Measurements from ENCODE around the gene FAM200B.
A peak's percentile ranks its signal among the peaks of the same experiment; 100 is the strongest.
"Not testable (repeated sequence)": the region's sequence is repeated elsewhere in the genome, so short reads cannot be mapped to it uniquely, and the experiment has no call there.

The FAM200B gene

GRCh38 chr4:15696866-15697265 lies 15.2 kb downstream of the FAM200B start:
- no peak for DNase-seq

DNA sequence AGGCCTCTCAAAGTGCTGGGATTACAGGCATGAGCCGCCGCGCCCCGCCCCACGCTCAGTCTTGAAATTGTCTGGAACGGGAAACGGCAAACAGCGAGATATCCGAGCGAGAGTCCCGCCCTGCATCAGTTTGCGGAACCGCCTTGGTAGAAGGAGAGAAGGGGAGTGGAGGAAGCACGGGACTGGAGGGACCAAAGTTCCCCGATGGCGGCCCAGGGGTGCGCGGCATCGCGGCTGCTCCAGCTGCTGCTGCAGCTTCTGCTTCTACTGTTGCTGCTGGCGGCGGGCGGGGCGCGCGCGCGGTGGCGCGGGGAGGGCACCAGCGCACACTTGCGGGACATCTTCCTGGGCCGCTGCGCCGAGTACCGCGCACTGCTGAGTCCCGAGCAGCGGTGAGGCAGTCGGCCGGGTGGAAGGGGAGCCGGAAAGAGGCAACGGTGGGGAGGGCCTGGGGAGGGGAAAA lies 21.3 kb downstream of the FAM200B start, which contains the start of gene BST1:
Gene BST1, plus strand, starts transcription at position 125 of the 463 bp plus-strand sequence. Its CDS starts 80 bp downstream, at position 205.
- DNase-seq: no peak

DNA sequence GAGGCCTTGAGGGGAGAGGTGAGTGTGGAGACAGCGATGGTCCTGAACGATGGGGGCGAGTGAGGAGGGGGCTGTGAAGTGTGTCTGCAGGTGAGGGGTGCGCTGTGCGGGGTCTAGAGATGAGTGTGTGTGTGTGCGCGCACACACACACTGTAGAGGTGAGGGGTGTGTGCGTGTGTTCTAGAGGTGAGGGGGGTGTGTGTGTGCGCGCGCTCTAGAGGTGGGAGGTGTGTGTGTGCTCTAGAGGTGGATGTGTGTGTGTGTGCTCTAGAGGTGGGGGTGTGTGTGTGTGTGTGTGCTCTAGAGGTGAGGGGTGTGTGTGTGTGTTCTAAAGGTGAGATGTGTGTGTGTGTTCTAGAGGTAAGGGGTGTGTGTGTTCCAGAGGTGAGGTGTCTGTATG lies 21.8 kb downstream of the FAM200B start:
- DNase-seq: no peak

DNA sequence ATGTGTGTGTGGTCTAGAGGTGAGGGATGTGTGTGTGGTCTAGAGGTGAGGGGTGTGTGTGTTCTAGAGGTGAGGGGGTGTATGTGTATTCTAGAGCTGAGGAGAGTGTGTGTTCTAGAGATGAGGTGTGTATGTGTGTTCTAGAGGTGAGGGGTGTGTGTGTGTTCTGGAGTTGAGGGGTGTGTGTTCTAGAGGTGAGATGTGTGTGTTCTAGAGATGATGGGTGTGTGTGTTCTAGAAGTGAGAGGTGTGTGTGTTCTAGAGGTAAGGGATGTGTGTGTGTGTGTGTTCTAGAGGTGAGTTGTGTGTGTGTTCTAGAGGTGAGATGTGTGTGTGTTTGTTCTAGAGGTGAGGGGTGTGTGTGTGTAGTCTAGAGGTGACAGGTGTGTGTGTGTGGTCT lies 22.5 kb downstream of the FAM200B start:
- DNase-seq: no peak

- DNase-seq: no peak
Observed at GRCh38 chr4:15706646-15707362, 25.2 kb downstream of the FAM200B start.

DNA sequence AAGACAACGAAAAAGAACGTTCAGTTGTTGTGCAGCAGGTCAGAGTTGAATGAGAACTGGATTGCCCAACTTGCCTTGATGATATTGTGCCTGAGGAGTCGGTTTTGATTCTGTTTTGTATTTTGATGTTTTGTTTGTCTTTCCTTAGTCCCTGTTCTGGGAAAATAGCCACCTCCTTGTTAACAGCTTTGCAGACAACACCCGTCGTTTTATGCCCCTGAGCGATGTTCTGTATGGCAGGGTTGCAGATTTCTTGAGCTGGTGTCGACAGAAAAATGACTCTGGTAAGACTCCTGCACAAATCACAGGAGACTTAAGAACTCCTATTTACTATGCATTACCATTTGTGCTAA lies 25.7 kb downstream of the FAM200B start:
- no peak for DNase-seq

DNA sequence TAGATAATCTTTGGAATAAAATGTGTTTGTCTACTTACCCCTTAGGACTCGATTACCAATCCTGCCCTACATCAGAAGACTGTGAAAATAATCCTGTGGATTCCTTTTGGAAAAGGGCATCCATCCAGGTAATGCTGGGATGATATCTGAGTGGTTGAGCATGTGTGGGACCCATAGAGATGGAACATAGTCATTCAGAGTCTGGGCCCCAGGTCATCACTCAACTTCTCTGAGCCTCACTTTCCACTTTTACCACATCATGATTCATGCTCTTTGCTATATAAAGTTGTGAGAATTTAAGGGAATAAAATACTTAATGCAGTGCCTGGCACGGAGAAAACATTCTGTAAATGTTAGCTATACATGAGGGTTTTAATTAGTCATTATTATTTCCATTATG lies 30.1 kb downstream of the FAM200B start:
- no peak for DNase-seq

GRCh38 chr4:15712214-15712613 lies 30.6 kb downstream of the FAM200B start:
- no peak for DNase-seq

DNA sequence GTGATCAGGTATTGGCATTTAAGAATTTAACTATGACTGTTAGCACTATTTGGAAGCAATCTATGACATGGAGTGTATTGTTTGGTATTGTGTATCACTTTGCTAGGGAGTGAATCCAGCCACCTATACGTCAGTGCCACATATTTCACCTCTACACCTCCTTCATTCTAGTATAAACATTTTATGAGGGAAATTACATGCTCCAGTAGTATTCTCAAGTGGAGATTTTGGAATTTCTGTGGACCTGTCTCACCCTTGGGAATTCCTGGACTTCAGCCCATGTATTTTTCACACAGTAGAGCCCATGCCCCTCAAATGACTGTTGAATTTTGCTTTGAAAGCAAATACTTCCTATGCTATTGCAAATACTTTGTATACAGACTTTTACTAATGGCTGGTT lies 32.5 kb downstream of the FAM200B start:
- DNase-seq: no peak

DNA sequence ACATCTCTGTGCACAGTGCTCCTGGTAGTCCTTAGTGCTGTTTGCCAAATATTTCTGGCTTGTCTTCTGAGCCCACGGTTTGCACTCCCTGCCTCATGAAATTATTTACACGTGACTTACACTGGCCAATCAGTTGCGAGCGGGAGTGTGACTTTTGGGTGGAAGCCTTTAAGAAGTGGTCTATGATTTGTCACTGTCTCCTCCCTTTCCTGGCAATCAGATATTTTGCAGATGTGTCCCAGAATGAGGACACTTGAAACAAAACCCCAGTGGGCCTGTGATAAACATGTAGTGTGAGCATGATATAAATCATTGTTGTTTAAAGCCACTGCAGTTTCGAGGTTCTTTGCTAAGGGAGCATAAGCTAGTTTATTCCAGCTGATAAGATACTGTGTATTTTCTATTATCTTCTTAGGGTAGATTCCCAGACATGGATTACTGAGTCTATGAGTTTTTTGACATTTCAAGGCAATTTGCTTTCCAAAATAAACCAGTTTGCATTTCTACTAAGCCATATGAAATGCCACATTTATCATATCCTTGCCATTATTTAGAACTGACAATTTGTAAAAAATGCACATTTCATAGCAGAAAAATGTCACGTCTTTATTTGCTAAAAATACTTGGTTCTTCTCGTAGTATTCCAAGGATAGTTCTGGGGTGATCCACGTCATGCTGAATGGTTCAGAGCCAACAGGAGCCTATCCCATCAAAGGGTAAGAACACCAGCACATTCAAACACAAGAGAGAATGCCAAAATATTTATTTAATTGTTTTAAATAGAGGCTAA lies 33.2 kb downstream of the FAM200B start:
- no peak for DNase-seq

GRCh38 chr4:15716115-15716514 lies 34.5 kb downstream of the FAM200B start:
- DNase-seq: no peak

DNA sequence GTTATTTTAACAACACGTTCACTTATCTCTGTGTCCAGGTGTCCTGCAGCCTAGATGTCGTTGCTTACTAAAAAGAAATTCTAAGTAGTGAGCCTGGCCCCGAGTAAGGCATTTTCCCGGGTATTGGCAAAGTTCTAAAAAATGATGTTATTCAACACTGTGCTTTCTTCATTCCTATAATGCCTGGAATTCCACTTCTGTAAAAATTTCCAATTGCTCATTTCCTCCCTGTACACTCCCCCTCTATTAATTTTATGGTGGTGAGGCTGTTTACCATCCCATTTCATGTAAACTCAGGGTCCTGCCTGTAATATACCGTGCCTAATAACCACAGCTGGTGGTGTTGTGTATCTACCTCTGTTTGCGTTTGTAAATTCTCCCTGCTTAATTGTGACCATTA lies 35.5 kb downstream of the FAM200B start:
- no peak for DNase-seq

GRCh38 chr4:15717657-15718416 lies 36.2 kb downstream of the FAM200B start:
- no peak for DNase-seq

- no peak for DNase-seq
Observed at GRCh38 chr4:15718465-15718864, 36.8 kb downstream of the FAM200B start.

- DNase-seq: no peak
Observed at GRCh38 chr4:15718959-15719358, 37.3 kb downstream of the FAM200B start.

DNA sequence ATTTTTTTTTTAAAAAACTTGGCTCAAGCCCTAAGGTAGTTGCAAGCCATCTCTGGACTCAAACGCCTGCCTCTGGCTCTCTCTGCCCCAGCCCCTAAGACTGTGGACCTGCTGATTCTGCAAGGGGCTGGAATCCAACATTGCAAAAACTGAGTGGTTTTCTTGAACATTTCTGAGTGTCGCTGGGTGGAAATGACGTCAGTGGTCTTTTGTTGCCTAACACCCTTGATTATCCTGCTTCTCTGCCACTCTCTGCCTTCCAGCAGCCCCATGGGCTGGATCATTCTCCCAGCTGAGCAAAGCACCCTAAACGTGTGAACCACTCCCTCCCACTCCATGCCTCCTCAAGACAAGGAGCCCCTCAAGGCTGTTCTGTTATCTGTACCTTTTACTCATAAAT lies 37.9 kb downstream of the FAM200B start:
- no peak for DNase-seq

GRCh38 chr4:15720851-15721250 lies 39.2 kb downstream of the FAM200B start:
- DNase-seq: no peak

DNA sequence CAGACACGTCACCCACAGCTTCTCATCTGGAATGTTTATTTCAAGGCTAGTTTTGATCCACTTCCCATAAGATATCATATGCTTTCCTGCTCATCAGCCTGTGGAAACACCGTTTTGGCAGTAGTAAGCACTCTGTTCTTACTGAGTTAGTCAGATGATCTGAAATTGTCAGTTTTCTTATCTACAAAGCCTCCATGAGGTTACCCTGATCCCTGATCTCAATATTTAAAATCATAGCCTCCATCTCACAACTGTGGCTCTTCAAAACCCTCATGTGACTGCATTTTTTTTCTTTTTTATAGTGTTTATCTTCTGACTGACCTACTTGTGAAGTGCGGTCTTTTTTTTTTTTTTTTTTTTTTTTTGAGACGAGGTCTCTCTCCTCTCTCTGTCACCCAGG lies 44.0 kb downstream of the FAM200B start:
- DNase-seq: no peak

DNA sequence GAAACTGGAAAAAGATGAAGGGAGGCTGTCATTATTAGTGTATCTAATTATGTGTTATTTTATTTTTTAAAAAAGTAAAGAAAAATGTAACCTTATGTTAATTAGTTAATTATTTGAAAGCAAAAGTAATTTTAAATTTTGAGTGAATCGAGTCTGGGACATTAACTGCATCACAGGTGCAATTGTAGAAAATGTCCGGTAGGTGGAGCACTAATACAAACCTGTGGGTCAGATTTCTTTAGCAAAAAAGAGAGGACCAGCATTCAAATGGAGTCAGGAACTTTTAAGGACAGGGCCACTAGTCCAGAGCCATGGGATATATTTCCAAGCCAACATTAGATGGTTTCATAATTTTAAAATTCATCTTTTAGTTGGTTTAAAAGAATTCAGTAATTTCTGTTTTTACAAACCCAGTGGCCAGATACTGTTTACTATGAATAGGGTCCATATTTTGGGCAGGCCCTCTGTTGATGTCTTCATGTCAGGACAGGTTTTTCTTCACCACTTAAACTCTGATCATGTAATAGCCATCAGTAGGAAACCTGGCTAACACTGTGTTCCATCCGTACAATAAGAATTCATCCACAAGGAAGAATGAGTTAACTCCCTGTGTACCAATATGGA lies 48.4 kb downstream of the FAM200B start:
- DNase-seq: peak; percentile 1

- not testable (repeated sequence) for DNase-seq
Observed at GRCh38 chr4:15733061-15733460, 51.4 kb downstream of the FAM200B start.

- DNase-seq: no peak
Observed at GRCh38 chr4:15735536-15735935, 53.9 kb downstream of the FAM200B start.

DNA sequence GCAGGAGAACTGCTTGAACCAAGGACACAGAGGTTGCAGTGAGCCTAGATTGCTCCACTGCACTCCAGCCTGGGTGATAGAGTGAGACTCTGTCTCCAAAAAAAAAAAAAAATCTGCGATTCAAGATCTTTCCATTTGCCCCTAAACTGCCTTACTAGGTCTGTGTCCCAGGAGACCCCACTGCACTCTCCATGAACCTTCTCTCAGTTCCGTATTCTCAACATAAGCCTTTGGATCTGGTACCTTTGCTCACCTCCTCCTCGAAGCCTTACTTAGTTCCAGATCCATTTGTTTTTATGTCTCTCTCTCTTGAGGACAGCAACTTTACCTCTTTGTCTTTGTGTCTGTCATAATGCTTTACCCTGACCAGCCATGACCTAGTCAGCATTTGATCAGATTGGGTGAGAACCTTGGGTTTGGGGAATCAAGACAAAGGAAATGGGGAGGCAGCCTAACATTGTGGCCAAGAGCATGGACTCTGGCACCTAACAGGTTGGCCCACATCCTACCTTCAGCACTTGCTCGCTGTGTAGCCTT lies 55.0 kb downstream of the FAM200B start:
- no peak for DNase-seq

DNA sequence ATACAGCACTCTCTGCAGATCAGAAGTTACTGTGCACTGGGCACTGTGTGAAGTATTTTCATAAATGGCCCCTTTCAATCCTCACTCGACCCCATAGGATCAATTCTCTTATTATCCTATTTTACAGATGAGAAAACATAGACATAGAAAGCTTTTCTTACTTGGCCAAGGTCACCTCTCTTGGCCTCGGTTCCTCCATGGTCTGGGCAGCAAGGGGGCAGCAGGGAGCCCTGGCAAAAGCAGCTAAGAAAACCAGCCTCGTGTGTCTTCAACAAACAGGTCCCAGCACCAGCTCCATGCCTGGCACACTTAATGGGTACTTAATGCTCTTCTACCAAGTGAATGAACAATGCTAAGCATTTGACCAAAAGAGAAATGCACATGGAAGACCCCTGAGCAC lies 55.6 kb downstream of the FAM200B start:
- no peak for DNase-seq

All from NCI-H2107 (cell line).